ENCODE measurements around the gene LTF.
"Not testable (repeated sequence)": the region's sequence is repeated elsewhere in the genome, so short reads cannot be mapped to it uniquely, and the experiment has no call there.

The LTF gene

GRCh38 chr3:46388847-46389246 lies 75.9 kb downstream of the LTF start:
- DNase-seq: not testable (repeated sequence)

GRCh38 chr3:46386205-46386604 lies 78.5 kb downstream of the LTF start:
- DNase-seq: no peak

All from activated T-cell treated with anti-CD3 and anti-CD28 coated beads, Interleukin-2, amount 50 U/mL, for 48 hours (primary cell).